PC-9 (cell line): ENCODE measurements around the gene DSCAM. TPM values are rescaled to one million over a fixed set of nuclear protein-coding genes. Genes with fewer than 3 reads are reported as not detected.

Experiments used
- BruUV-seq: library from RNA; stranded (reverse); fragments of 400-500 nt; replicated peaks from 2 replicates; lab custom pipeline; 2021; lab: Mats Ljungman, UMichigan
- CTCF ChIA-PET: fragments of 300-600 bp; sonication (Branson Sonifier 250); formaldehyde crosslinking; loops from one replicate; lab custom pipeline; 2022; ENCODE audit warnings: antibody characterized with exemption; lab: Charles Lee
- POLR2A ChIA-PET: fragments of 300-600 bp; sonication (Branson Sonifier 250); formaldehyde crosslinking; loops from one replicate; lab custom pipeline; 2022; ENCODE audit warnings: antibody characterized with exemption; ENCODE audit not compliant: unreplicated experiment; lab: Charles Lee
- DNase-seq, 2 experiments: peaks; one replicate each; pipeline versions ENCODE4 v3.0.0 to v3.0.0-alpha.2; 2015 to 2022; ENCODE audit warnings: mixed read lengths in 1 of 2
- H2AFZ ChIP-seq: fragments of 200-600 bp; sonication (generic); 2 replicates; pipeline ENCODE4 v1.8.1; 2017; ENCODE audit warnings: antibody characterized with exemption
- H3F3A ChIP-seq: fragments of 200-600 bp; sonication (generic); 2 replicates; pipeline ENCODE4 v1.8.1; 2017; ENCODE audit warnings: antibody characterized with exemption, mild to moderate bottlenecking, low read depth; ENCODE audit not compliant: insufficient read depth
- H3K27ac ChIP-seq: fragments of 200-600 bp; sonication (generic); 2 replicates; pipeline ENCODE4 v1.6.1; 2016; ENCODE audit warnings: mixed run types
- H3K27me3 ChIP-seq: fragments of 200-600 bp; sonication (generic); 2 replicates; pipeline ENCODE4 v1.6.1; 2016; ENCODE audit warnings: low read depth, mixed run types; ENCODE audit not compliant: insufficient read depth
- H3K36me3 ChIP-seq: fragments of 200-600 bp; sonication (generic); 2 replicates; pipeline ENCODE4 v1.6.1; 2016; ENCODE audit warnings: low read depth, mixed run types
- H3K4me1 ChIP-seq: fragments of 200-600 bp; sonication (generic); replicated peaks from 2 replicates; pipeline ENCODE4 v1.6.1; 2016; ENCODE audit warnings: mixed run types; ENCODE audit not compliant: insufficient read depth
- H3K4me2 ChIP-seq: fragments of 200-600 bp; sonication (generic); 2 replicates; pipeline ENCODE4 v1.6.1; 2017; ENCODE audit warnings: mixed run types
- H3K4me3 ChIP-seq: fragments of 200-600 bp; sonication (generic); 2 replicates; pipeline ENCODE4 v1.6.1; 2016; ENCODE audit warnings: mixed run types
- H3K79me2 ChIP-seq: fragments of 200-600 bp; sonication (generic); 2 replicates; pipeline ENCODE4 v1.6.1; 2017; ENCODE audit warnings: low read depth, mixed run types
- H3K9me2 ChIP-seq: fragments of 200-600 bp; sonication (generic); 2 replicates; pipeline ENCODE4 v1.8.1; 2017; ENCODE audit warnings: mild to moderate bottlenecking; ENCODE audit not compliant: insufficient read depth
- H3K9me3 ChIP-seq: fragments of 200-600 bp; sonication (generic); 2 replicates; pipeline ENCODE4 v1.8.1; 2016; ENCODE audit warnings: low read depth; ENCODE audit not compliant: insufficient read depth
- H4K20me1 ChIP-seq: fragments of 200-600 bp; sonication (generic); 2 replicates; pipeline ENCODE4 v1.8.1; 2017; ENCODE audit not compliant: insufficient read depth
- EZH2 ChIP-seq: fragments of 200-600 bp; sonication (generic); IDR thresholded peaks from 2 replicates; pipeline ENCODE4 v1.8.0; 2017; ENCODE audit warnings: antibody characterized with exemption, low read depth
- intact Hi-C: fragments of 100-400 bp; cut with micrococcal nuclease; formaldehyde crosslinking; loops from one replicate; pipeline ENCODE4 v1.10.0; 2022; ENCODE audit not compliant: unreplicated experiment
- total RNA-seq: library from RNA; stranded (reverse); gene quantifications from 2 replicates; pipeline ENCODE4 v1.2.3, GENCODE V29; 2021
- TF ChIP-seq, protein P1 (sequence below): fragments of 200-600 bp; sonication (generic); conservative IDR thresholded peaks from 2 replicates; pipeline ENCODE4 v1.6.1; 2017; ENCODE audit warnings: mixed run types, antibody characterized with exemption, mild to moderate bottlenecking, moderate library complexity

DSCAM gene
- total RNA-seq, 1 experiment from 2014 or later, result not detected

DNA sequence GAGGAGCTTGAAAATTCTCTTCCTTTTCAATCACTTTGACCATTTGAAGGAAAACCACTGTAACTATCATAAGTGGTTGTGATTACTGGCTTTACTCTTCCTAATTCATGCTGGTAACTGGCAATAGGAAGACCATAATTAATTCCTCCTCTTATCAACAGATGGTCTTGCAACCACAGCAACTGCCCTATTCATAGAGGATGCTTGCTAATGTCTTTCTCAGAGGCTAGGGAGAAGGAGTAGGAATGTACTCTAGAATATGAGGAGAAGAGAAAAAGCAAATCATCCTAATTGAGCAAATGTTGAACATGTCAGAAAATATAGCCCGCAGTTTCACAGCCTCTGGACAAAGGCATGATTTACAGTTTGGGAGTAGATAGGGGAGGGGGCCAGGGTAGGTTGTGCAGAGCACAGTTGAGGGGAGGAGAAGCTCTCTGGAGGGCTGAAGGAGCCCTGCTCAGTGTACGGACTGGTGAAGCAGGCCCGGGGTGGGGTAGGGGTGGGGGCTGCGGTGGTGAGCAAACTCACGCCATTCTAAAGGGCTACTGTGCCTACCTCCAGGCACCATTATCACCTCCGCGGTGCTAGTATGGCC lies 786.8 kb downstream of the DSCAM start:
- Histone ChIP-seq H4K20me1 (no peaks in the 10 kb centered on the region), H3K9me2 (no peaks in the 10 kb centered on the region), H2AFZ (no peak overlapping the region), H3K4me3 (no peak overlapping the region), H3K4me2 (no peak overlapping the region), H3K27ac (no peak overlapping the region), H3K4me1 (no peaks in the 10 kb centered on the region), H3K79me2 (no peaks in the 10 kb centered on the region), H3K9me3 (no peaks in the 10 kb centered on the region), H3K36me3 (no peaks in the 10 kb centered on the region), H3F3A (no peaks in the 10 kb centered on the region), H3K27me3 (peaks cover 4% of the 10 kb centered on the region; the same call in 1 of the 2 replicates)
- BruUV-seq, result no TSS peak
- intact Hi-C loops, result no loop called here
- TF ChIP-seq EZH2, result no peak
- TF ChIP-seq, protein P1, sequence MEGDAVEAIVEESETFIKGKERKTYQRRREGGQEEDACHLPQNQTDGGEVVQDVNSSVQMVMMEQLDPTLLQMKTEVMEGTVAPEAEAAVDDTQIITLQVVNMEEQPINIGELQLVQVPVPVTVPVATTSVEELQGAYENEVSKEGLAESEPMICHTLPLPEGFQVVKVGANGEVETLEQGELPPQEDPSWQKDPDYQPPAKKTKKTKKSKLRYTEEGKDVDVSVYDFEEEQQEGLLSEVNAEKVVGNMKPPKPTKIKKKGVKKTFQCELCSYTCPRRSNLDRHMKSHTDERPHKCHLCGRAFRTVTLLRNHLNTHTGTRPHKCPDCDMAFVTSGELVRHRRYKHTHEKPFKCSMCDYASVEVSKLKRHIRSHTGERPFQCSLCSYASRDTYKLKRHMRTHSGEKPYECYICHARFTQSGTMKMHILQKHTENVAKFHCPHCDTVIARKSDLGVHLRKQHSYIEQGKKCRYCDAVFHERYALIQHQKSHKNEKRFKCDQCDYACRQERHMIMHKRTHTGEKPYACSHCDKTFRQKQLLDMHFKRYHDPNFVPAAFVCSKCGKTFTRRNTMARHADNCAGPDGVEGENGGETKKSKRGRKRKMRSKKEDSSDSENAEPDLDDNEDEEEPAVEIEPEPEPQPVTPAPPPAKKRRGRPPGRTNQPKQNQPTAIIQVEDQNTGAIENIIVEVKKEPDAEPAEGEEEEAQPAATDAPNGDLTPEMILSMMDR, result no peak
- DNase-seq, result no peak
- ChIA-PET CTCF (no interaction called here), POLR2A (no interaction called here)

DNA sequence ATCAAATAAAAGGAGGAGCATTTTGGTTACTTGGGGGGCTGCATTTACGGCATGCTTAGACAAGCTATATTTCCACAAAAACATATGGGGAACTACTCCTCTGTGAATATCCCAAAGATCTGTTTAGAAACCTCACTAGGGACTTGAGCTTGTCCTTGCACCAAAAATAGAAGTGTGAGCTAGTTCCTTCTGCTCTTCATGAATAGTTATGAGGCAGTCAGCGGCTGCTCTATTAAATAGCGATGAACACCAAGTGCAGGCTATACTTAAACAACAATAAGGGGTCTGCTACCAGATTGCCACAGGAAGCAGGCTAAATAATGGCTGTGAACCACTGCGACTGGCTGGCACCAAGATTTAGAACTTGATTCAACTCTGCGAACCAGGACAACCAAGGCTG lies 789.6 kb downstream of the DSCAM start:
- no peaks in the 10 kb centered on the region for H3K36me3 ChIP-seq
- no peak for DNase-seq
- intact Hi-C loops, result no loop called here
- no peaks in the 10 kb centered on the region for H3K79me2 ChIP-seq
- H3K27me3 ChIP-seq, result peaks cover 4% of the 10 kb centered on the region; the same call in 1 of the 2 replicates
- ChIA-PET POLR2A (no interaction called here), CTCF (no interaction called here)
- no peaks in the 10 kb centered on the region for H3K9me3 ChIP-seq
- TF ChIP-seq, protein P1, result no peak
- no peak for TF ChIP-seq EZH2
- no peaks in the 10 kb centered on the region for H3K4me1 ChIP-seq
- H3K9me2 ChIP-seq, result no peaks in the 10 kb centered on the region
- no peak overlapping the region for H3K4me2 ChIP-seq
- no TSS peak for BruUV-seq
- no peak overlapping the region for H2AFZ ChIP-seq
- H4K20me1 ChIP-seq, result no peaks in the 10 kb centered on the region
- no peak overlapping the region for H3K27ac ChIP-seq
- H3K4me3 ChIP-seq, result no peak overlapping the region
- no peaks in the 10 kb centered on the region for H3F3A ChIP-seq

DNA sequence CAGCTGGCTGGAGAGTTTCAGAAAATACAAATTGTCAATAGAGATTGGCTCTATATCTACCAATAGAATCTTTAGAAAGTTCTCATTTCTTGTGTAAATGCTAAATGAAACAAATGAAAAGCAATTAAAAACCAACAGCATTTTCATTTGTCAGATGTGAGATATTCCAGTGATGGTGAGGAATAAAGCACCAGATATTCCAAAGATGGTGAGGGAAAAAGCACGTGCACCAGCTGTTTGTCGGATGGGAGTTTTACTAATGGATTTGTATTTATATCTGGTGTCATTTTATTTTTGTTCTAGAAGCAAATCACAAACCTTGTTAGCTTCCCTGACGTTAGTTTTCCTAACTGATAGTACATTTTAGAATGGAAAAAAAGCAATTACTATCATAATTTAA lies 790.9 kb downstream of the DSCAM start:
- intact Hi-C loops, result no loop called here
- POLR2A ChIA-PET, result no interaction called here
- no peak overlapping the region for H3K4me2 ChIP-seq

More for the DNA sequence above, 790.9 kb downstream of the DSCAM start:
- no peaks in the 10 kb centered on the region for H3F3A ChIP-seq
- TF ChIP-seq EZH2, result no peak
- TF ChIP-seq, protein P1, result no peak
- H3K79me2 ChIP-seq, result no peaks in the 10 kb centered on the region
- H4K20me1 ChIP-seq, result no peaks in the 10 kb centered on the region
- H3K9me3 ChIP-seq, result no peaks in the 10 kb centered on the region
- no peaks in the 10 kb centered on the region for H3K4me1 ChIP-seq
- H3K27ac ChIP-seq, result no peak overlapping the region
- no TSS peak for BruUV-seq
- CTCF ChIA-PET, result no interaction called here
- no peaks in the 10 kb centered on the region for H3K9me2 ChIP-seq
- no peaks in the 10 kb centered on the region for H3K36me3 ChIP-seq
- no peak overlapping the region for H3K4me3 ChIP-seq
- H2AFZ ChIP-seq, result no peak overlapping the region
- DNase-seq, result no peak
- peaks cover 11% of the 10 kb centered on the region for H3K27me3 ChIP-seq
